Measurements from ENCODE around the gene MTAP. TPM values are rescaled to one million over a fixed set of nuclear protein-coding genes. Genes with fewer than 3 reads are reported as not detected.

Gene MTAP
- total and polyA plus RNA-seq, 2 donors (not counting 1 experiment from before 2014, with no cell fraction given): 9.8 to 38.4 TPM

DNA sequence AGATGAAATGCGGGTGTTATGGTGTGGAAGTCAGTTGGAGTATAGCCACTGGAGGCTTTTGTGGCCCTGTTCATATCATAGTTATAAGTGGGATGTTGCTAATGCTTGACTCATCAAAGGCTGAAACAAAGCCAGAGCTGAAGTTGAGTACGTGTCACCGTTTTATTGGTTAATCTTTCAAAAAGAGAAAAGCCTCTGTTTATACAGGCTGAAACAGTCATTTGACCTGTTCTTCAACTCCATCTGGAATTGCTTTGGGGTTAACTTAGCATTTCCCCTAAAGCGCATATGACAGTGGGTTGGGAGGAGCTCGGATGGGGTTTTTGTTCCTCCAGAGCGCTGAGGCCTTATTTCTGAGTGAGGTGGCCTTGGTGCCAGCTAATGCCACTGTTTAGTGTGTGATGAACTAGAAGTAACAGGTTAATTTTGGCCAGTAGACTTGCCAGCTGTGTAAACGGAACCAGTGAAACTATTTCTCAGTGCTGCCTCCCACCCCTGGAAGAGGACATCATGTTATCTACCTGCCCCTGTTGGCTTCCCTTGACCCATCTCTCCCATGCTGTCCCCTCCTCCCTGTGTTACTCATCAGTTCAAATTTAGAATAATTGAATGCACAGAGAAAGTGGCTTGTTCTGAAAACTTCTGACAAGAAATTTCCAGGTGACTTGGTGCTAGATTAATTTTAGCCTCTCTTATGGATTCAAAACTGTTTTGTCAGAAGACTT lies 34.2 kb downstream of the MTAP start:
- H3K27ac Mint-ChIP-seq: no peak overlapping the region
- no peaks in the 10 kb centered on the region for H3K27me3 ChIP-seq (replicated peaks in 1 of 4; ENCODE audit: control extremely low read depth in 1 of 4, control insufficient read depth in 3 of 4, insufficient read depth in 4 of 4, low read length in 3 of 4)
- intact Hi-C loops (cut with micrococcal nuclease): no loop called here
- H3K79me2 ChIP-seq (ENCODE audit: control insufficient read depth, insufficient read depth, low read length): peaks cover 20% of the 10 kb centered on the region
- no peaks in the 10 kb centered on the region for H3K9me3 Mint-ChIP-seq (ENCODE audit: insufficient read depth)
- no peak overlapping the region for H3K4me2 ChIP-seq (replicated peaks; ENCODE audit: low read depth, low read length, poor library complexity, severe bottlenecking)
- peaks cover 5 to 47% of the 10 kb centered on the region in 2 experiments for H3K36me3 ChIP-seq (replicated peaks in 1 of 2; ENCODE audit: control extremely low read depth in 1 of 2, control insufficient read depth in 1 of 2, extremely low read depth in 1 of 2, insufficient read depth in 2 of 2, low read length in 1 of 2)
- H4K20me1 ChIP-seq (ENCODE audit: control insufficient read depth, insufficient read depth, low read length, poor library complexity, severe bottlenecking): peaks cover 22% of the 10 kb centered on the region
- H2AFZ ChIP-seq (ENCODE audit: insufficient read depth, low read depth, low read length, poor library complexity, severe bottlenecking): no peak overlapping the region
- POLR2A ChIA-PET: no interaction called here
- H3K4me3 ChIP-seq (ENCODE audit: control extremely low read depth in 1 of 5, extremely low read depth in 1 of 5, insufficient read depth in 1 of 5, low read depth in 2 of 5, low read length in 4 of 5): no peak overlapping the region
- H3K4me1 ChIP-seq (ENCODE audit: control insufficient read depth in 2 of 2, insufficient read depth in 2 of 2, low read length in 2 of 2): peaks cover 37 to 39% of the 10 kb centered on the region in 2 donors
- no peak overlapping the region for H3K4me3 Mint-ChIP-seq
- H3K27ac ChIP-seq (ENCODE audit: low read length in 2 of 2): no peak overlapping the region
- CTCF ChIA-PET: interaction anchor here (0.6 to 1.8 kb wide), 2 partner anchors 23 to 114 kb away, joined by 3 to 9 read pairs; no protein-coding TSS in a partner anchor
- ATAC-seq (ENCODE audit: low read depth): no peak
- no peaks in the 10 kb centered on the region for H3K27me3 Mint-ChIP-seq
- peaks cover 0 to 3% (median 0%) of the 10 kb centered on the region in 3 donors for H3K9me3 ChIP-seq (ENCODE audit: control extremely low read depth in 1 of 3, control insufficient read depth in 2 of 3, insufficient read depth in 1 of 3, low read length in 2 of 3)
- TF ChIP-seq, protein P1, sequence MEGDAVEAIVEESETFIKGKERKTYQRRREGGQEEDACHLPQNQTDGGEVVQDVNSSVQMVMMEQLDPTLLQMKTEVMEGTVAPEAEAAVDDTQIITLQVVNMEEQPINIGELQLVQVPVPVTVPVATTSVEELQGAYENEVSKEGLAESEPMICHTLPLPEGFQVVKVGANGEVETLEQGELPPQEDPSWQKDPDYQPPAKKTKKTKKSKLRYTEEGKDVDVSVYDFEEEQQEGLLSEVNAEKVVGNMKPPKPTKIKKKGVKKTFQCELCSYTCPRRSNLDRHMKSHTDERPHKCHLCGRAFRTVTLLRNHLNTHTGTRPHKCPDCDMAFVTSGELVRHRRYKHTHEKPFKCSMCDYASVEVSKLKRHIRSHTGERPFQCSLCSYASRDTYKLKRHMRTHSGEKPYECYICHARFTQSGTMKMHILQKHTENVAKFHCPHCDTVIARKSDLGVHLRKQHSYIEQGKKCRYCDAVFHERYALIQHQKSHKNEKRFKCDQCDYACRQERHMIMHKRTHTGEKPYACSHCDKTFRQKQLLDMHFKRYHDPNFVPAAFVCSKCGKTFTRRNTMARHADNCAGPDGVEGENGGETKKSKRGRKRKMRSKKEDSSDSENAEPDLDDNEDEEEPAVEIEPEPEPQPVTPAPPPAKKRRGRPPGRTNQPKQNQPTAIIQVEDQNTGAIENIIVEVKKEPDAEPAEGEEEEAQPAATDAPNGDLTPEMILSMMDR (IDR thresholded peaks at IDR 0.05): no peak
- TF ChIP-seq EZH2 (IDR thresholded peaks at IDR 0.05; ENCODE audit: borderline replicate concordance, insufficient read depth, low read depth, low read length, poor library complexity, severe bottlenecking): no peak
- H3K4me1 Mint-ChIP-seq: peaks cover 47% of the 10 kb centered on the region
- WGBS (ENCODE audit: insufficient coverage): 98% methylated on average over 7 of the region's 7 CpGs
- no peak for DNase-seq
- no peak overlapping the region for H3K9ac ChIP-seq (ENCODE audit: low read length)

DNA sequence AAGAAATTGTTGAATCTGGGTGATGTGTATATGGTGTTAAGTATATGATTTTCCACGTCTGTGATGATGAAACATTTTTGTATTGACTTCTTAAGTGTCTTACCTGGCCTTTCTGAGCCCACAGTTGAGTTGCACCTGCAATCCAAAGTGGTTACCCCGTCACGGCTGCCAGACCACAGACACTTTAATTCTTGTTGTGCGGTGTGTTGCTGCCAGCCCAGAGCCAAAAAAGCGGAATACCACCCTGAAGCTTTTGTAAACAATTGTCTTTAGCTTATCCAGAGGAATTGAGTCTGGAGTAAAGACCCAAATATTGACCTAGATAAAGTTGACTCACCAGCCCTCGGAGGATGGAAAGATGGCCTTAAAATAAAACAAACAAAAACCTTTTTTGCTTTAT lies 35.1 kb downstream of the MTAP start:
- Histone ChIP-seq H3K27ac (ENCODE audit: low read length in 2 of 2) (no peak overlapping the region), H3K27me3 (replicated peaks in 1 of 4; ENCODE audit: control extremely low read depth in 1 of 4, control insufficient read depth in 3 of 4, insufficient read depth in 4 of 4, low read length in 3 of 4) (no peaks in the 10 kb centered on the region), H3K4me3 (ENCODE audit: control extremely low read depth in 1 of 5, extremely low read depth in 1 of 5, insufficient read depth in 1 of 5, low read depth in 2 of 5, low read length in 4 of 5) (no peak overlapping the region), H3K9ac (ENCODE audit: low read length) (no peak overlapping the region), H4K20me1 (ENCODE audit: control insufficient read depth, insufficient read depth, low read length, poor library complexity, severe bottlenecking) (peaks cover 22% of the 10 kb centered on the region), H3K4me2 (replicated peaks; ENCODE audit: low read depth, low read length, poor library complexity, severe bottlenecking) (no peak overlapping the region), H2AFZ (ENCODE audit: insufficient read depth, low read depth, low read length, poor library complexity, severe bottlenecking) (no peak overlapping the region), H3K9me3 (ENCODE audit: control extremely low read depth in 1 of 3, control insufficient read depth in 2 of 3, insufficient read depth in 1 of 3, low read length in 2 of 3) (peaks cover 0 to 3% (median 0%) of the 10 kb centered on the region in 3 donors), H3K4me1 (ENCODE audit: control insufficient read depth in 2 of 2, insufficient read depth in 2 of 2, low read length in 2 of 2) (peaks cover 28 to 31% of the 10 kb centered on the region in 2 donors), H3K36me3 (replicated peaks in 1 of 2; ENCODE audit: control extremely low read depth in 1 of 2, control insufficient read depth in 1 of 2, extremely low read depth in 1 of 2, insufficient read depth in 2 of 2, low read length in 1 of 2) (peaks cover 5 to 52% of the 10 kb centered on the region in 2 experiments), H3K79me2 (ENCODE audit: control insufficient read depth, insufficient read depth, low read length) (peaks cover 20% of the 10 kb centered on the region)
- no peak overlapping the region for H3K27ac Mint-ChIP-seq
- WGBS (ENCODE audit: insufficient coverage): 96% methylated on average over 5 of the region's 6 CpGs
- H3K27me3 Mint-ChIP-seq: no peaks in the 10 kb centered on the region
- no peak for TF ChIP-seq EZH2 (IDR thresholded peaks at IDR 0.05; ENCODE audit: borderline replicate concordance, insufficient read depth, low read depth, low read length, poor library complexity, severe bottlenecking)
- TF ChIP-seq, protein P1 (IDR thresholded peaks at IDR 0.05): no peak
- CTCF ChIA-PET: interaction anchor here (1.1 to 1.8 kb wide), 3 partner anchors 24 to 171 kb away, joined by 3 to 9 read pairs (median 5); partner anchors contain the start of gene CDKN2B
- ATAC-seq (ENCODE audit: low read depth) (no peak), DNase-seq (no peak)
- no peaks in the 10 kb centered on the region for H3K9me3 Mint-ChIP-seq (ENCODE audit: insufficient read depth)
- POLR2A ChIA-PET: no interaction called here
- intact Hi-C loops (cut with micrococcal nuclease): no loop called here
- peaks cover 38% of the 10 kb centered on the region for H3K4me1 Mint-ChIP-seq
- H3K4me3 Mint-ChIP-seq: no peak overlapping the region

All from B cell (primary cell).